DOHH2 (cell line): ENCODE results near the gene METTL24.

Experiments
- EZH2phosphoT487 ChIP-seq: fragments of 200-600 bp; sonication (generic); IDR thresholded peaks from 2 replicates; pipeline ENCODE4 v1.6.1; 2017; ENCODE audit warnings: borderline replicate concordance, mild to moderate bottlenecking, antibody characterized with exemption, low read length, moderate library complexity, mixed read lengths
- TF ChIP-seq, protein P1 (sequence below): fragments of 200-600 bp; sonication (generic); IDR thresholded peaks from one replicate; pipeline ENCODE4 v1.5.1; 2014; ENCODE audit warnings: antibody characterized with exemption, mild to moderate bottlenecking, low read depth, low read length; ENCODE audit not compliant: poor library complexity, severe bottlenecking

DNA sequence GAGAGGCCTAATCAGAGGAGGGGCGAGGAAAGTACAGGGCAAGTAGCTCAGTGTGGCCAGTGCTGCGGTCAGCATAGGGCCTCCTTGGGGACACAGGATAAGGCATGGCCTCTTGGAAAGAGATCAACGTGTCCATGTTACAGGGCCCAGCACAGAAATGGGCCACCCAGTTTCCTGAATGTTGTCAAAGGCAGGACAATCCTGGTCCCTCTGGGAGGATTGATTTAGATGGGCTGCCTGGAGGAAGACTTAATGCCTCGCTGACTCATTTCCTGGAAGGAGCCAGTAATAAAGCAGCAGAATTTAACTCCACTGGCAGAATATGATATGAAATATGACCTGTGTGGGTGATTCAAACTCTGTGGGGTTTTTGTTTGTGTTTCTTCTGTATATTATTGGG is 40.6 kb upstream of the METTL24 start:
- no peak for TF ChIP-seq EZH2phosphoT487
- TF ChIP-seq, protein P1, sequence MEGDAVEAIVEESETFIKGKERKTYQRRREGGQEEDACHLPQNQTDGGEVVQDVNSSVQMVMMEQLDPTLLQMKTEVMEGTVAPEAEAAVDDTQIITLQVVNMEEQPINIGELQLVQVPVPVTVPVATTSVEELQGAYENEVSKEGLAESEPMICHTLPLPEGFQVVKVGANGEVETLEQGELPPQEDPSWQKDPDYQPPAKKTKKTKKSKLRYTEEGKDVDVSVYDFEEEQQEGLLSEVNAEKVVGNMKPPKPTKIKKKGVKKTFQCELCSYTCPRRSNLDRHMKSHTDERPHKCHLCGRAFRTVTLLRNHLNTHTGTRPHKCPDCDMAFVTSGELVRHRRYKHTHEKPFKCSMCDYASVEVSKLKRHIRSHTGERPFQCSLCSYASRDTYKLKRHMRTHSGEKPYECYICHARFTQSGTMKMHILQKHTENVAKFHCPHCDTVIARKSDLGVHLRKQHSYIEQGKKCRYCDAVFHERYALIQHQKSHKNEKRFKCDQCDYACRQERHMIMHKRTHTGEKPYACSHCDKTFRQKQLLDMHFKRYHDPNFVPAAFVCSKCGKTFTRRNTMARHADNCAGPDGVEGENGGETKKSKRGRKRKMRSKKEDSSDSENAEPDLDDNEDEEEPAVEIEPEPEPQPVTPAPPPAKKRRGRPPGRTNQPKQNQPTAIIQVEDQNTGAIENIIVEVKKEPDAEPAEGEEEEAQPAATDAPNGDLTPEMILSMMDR, result no peak
